H1 (cell line): ENCODE measurements around the gene SLIRP. TPM values are rescaled to one million over a fixed set of nuclear protein-coding genes. Genes with fewer than 3 reads are reported as not detected.

ENCODE experiments used
- CHD7 ChIP-seq: fragments of 300-600 bp; sonication (generic); IDR thresholded peaks from 2 replicates; pipeline ENCODE4 v1.7.1; 2012; ENCODE audit warnings: low read length, moderate library complexity, mild to moderate bottlenecking, inconsistent platforms; ENCODE audit not compliant: insufficient replicate concordance
- SUZ12 ChIP-seq: fragments of 200-600 bp; sonication (generic); IDR thresholded peaks from 2 replicates; pipeline ENCODE4 v1.6.1; 2012; ENCODE audit warnings: mild to moderate bottlenecking, inconsistent platforms, low read length, moderate library complexity, mixed read lengths
- polyA plus RNA-seq, 7 experiments: library from polyadenylated mRNA; depleted of rRNA in 3 of 7; stranded (reverse) in 5 of 7; unstranded in 2 of 7; fragments of >200 nt in 5 of 7; fragments of 200-250 nt in 2 of 7; gene quantifications; 1 replicate in 5 of 7; 2 replicates in 1 of 7; 4 replicates in 1 of 7; pipeline versions ENCODE4 v1.2.1 to v1.2.3, GENCODE V29; 2011 to 2013; ENCODE audit warnings: missing spikeins in 2 of 7, mixed read lengths in 2 of 7
- total RNA-seq: library from RNA; stranded (reverse); fragmentation: NEBNext Ultra II Directional; extraction: Animal tissue kit (Norgen Biotek cat#: 25700); gene quantifications from 2 replicates; pipeline ENCODE4 v1.2.1, GENCODE V29; 2021

Gene SLIRP
- total and polyA plus RNA-seq, 2 of the 8 experiments (the other 6 are each of a cell fraction or from before 2014, with no cell fraction given), result 374 to 383 TPM

- TF ChIP-seq CHD7 (no peak), SUZ12 (no peak)
Observed at GRCh38 chr14:77752799-77753516, 45.1 kb downstream of the SLIRP start (continued).
